TTC549 (cell line): ENCODE results near the gene ADGRG3.
"Not testable (repeated sequence)": the region's sequence is repeated elsewhere in the genome, so short reads cannot be mapped to it uniquely, and the experiment has no call there.

Experiments
- FAIRE-seq: peaks from 2 replicates; lab custom pipeline; 2012; peaks lifted over from hg19 to GRCh38; lab: Jason Lieb, UNC

ADGRG3 gene

GRCh38 chr16:57697896-57698537 is 29.9 kb downstream of the ADGRG3 start:
- FAIRE-seq = no peak

- no peak for FAIRE-seq
Observed at GRCh38 chr16:57698812-57699405, 30.8 kb downstream of the ADGRG3 start.

- no peak for FAIRE-seq
Observed at GRCh38 chr16:57699481-57699880, 31.4 kb downstream of the ADGRG3 start.

- no peak for FAIRE-seq
Observed at GRCh38 chr16:57699899-57700298, 31.8 kb downstream of the ADGRG3 start.

GRCh38 chr16:57700781-57701551 is 32.9 kb downstream of the ADGRG3 start:
- no peak for FAIRE-seq

GRCh38 chr16:57701759-57702371 is 33.8 kb downstream of the ADGRG3 start:
- FAIRE-seq = no peak

- FAIRE-seq = no peak
Observed at GRCh38 chr16:57703416-57704010, 35.4 kb downstream of the ADGRG3 start.

GRCh38 chr16:57704011-57704904 is 36.2 kb downstream of the ADGRG3 start:
- no peak for FAIRE-seq

- no peak for FAIRE-seq
Observed at GRCh38 chr16:57704905-57705852, 37.1 kb downstream of the ADGRG3 start.

GRCh38 chr16:57706717-57707116 is 38.6 kb downstream of the ADGRG3 start:
- FAIRE-seq = no peak

GRCh38 chr16:57707331-57707730 is 39.2 kb downstream of the ADGRG3 start:
- FAIRE-seq = no peak

- no peak for FAIRE-seq
Observed at GRCh38 chr16:57708168-57708567, 40.1 kb downstream of the ADGRG3 start.

- FAIRE-seq = no peak
Observed at GRCh38 chr16:57709663-57710062, 41.6 kb downstream of the ADGRG3 start.

GRCh38 chr16:57711346-57711745 is 43.2 kb downstream of the ADGRG3 start:
- FAIRE-seq = no peak

GRCh38 chr16:57711993-57712392 is 43.9 kb downstream of the ADGRG3 start:
- no peak for FAIRE-seq

GRCh38 chr16:57712569-57712968 is 44.5 kb downstream of the ADGRG3 start:
- not testable (repeated sequence) for FAIRE-seq

GRCh38 chr16:57713596-57713995 is 45.5 kb downstream of the ADGRG3 start:
- no peak for FAIRE-seq

GRCh38 chr16:57714047-57714446 is 45.9 kb downstream of the ADGRG3 start:
- no peak for FAIRE-seq

- no peak for FAIRE-seq
Observed at GRCh38 chr16:57720142-57720575, 52.1 kb downstream of the ADGRG3 start.
